GM12878 (cell line): Measurements from ENCODE around the gene LMO2. TPM values are rescaled to one million over a fixed set of nuclear protein-coding genes. Genes with fewer than 3 reads are reported as not detected.

ENCODE experiments used
- ATAC-seq: fragments of 200-7000 bp; cut with Tn5 transposase; 3 replicates; pipeline ENCODE4 v1.9.1; 2020; ENCODE audit warnings: mild to moderate bottlenecking, moderate library complexity
- BruUV-seq: library from RNA; stranded (reverse); fragments of 400-500 nt; replicated peaks from 2 replicates; lab custom pipeline; 2021; lab: Mats Ljungman, UMichigan
- CTCF ChIA-PET: fragments of 300-600 bp; sonication (Branson Sonifier 250); formaldehyde crosslinking; extraction: SDS; loops from one replicate; lab custom pipeline; 2021; ENCODE audit warnings: inconsistent platforms; lab: Yijun Ruan, JAX
- POLR2A ChIA-PET: fragments of 350-600 bp; formaldehyde crosslinking; extraction: SDS; loops from one replicate; lab custom pipeline; 2021; ENCODE audit warnings: inconsistent platforms; lab: Charles Lee
- RAD21 ChIA-PET: fragments of 300-600 bp; sonication (Branson Sonifier 250); formaldehyde crosslinking; loops from one replicate; lab custom pipeline; 2023; ENCODE audit warnings: antibody characterized with exemption; ENCODE audit not compliant: unreplicated experiment; lab: Charles Lee
- SMC1A ChIA-PET: fragments of 300-600 bp; sonication (Branson Sonifier 250); formaldehyde crosslinking; loops from one replicate; lab custom pipeline; 2023; ENCODE audit not compliant: unreplicated experiment, uncharacterized antibody; lab: Charles Lee
- DNase-seq: peaks from one replicate; pipeline ENCODE4 v3.0.0-alpha.2; 2011; ENCODE audit warnings: low read depth, low spot score
- FAIRE-seq: peaks from 3 replicates; lab custom pipeline; 2011; peaks lifted over from hg19 to GRCh38; lab: Jason Lieb, UNC
- H2AFZ ChIP-seq: 2 replicates; pipeline ENCODE4 v1.6.0; 2011; ENCODE audit warnings: low read depth, low read length, control low read depth; ENCODE audit not compliant: control insufficient read depth
- H3K27ac ChIP-seq: 2 replicates; pipeline ENCODE4 v1.5.1; 2011; ENCODE audit warnings: control low read depth; ENCODE audit not compliant: control insufficient read depth, insufficient read depth
- H3K27me3 ChIP-seq, 2 experiments: replicated peaks in 1 of 2; 2 replicates each; pipeline versions ENCODE4 v1.6.0 to v1.6.1; 2011; ENCODE audit warnings: low read length in 1 of 2; ENCODE audit not compliant: control insufficient read depth in 2 of 2, insufficient read depth in 2 of 2
- H3K36me3 ChIP-seq, 2 experiments: 2 replicates each; pipeline ENCODE4 v1.5.1; 2011; ENCODE audit warnings: low read length in 1 of 2; ENCODE audit not compliant: control insufficient read depth in 2 of 2, insufficient read depth in 2 of 2
- H3K4me1 ChIP-seq: 2 replicates; pipeline ENCODE4 v1.6.1; 2011; ENCODE audit warnings: mild to moderate bottlenecking, low read length, moderate library complexity, mixed read lengths; ENCODE audit not compliant: control insufficient read depth, insufficient read depth
- H3K4me2 ChIP-seq: 2 replicates; pipeline ENCODE4 v1.6.0; 2011; ENCODE audit warnings: control low read depth; ENCODE audit not compliant: control insufficient read depth, insufficient read depth
- H3K4me3 ChIP-seq: fragments of 200-600 bp; sonication (generic); 2 replicates; pipeline ENCODE4 v1.5.1; 2016
- H3K79me2 ChIP-seq: 2 replicates; pipeline ENCODE4 v1.6.0; 2011; ENCODE audit warnings: low read length; ENCODE audit not compliant: control insufficient read depth, insufficient read depth
- H3K9ac ChIP-seq: 2 replicates; pipeline ENCODE4 v1.8.0; 2011; ENCODE audit warnings: low read length, control low read depth, mixed read lengths; ENCODE audit not compliant: control insufficient read depth, insufficient read depth
- H3K9me3 ChIP-seq: replicated peaks from 3 replicates; pipeline ENCODE4 v1.5.1; 2011; ENCODE audit warnings: mild to moderate bottlenecking, low read length; ENCODE audit not compliant: control insufficient read depth, insufficient read depth
- H4K20me1 ChIP-seq: 2 replicates; pipeline ENCODE4 v1.6.0; 2011; ENCODE audit not compliant: control insufficient read depth, insufficient read depth
- CHD2 ChIP-seq: IDR thresholded peaks from 2 replicates; pipeline ENCODE4 v1.6.1; 2011; ENCODE audit warnings: low read depth, low read length, improper control_type of control experiment, borderline replicate concordance
- CHD4 ChIP-seq: fragments of 200-600 bp; sonication (generic); IDR thresholded peaks from 2 replicates; pipeline ENCODE4 v1.6.1; 2016; ENCODE audit warnings: mild to moderate bottlenecking
- CTCF ChIP-seq, 3 experiments: IDR thresholded peaks in 2 of 3; conservative IDR thresholded peaks in 1 of 3; 2 replicates each; pipeline ENCODE4 v1.5.1; 2011; ENCODE audit warnings: low read depth in 3 of 3, low read length in 3 of 3, mild to moderate bottlenecking in 3 of 3, control low read depth in 2 of 3, moderate library complexity in 2 of 3, inconsistent platforms in 1 of 3, mixed read lengths in 1 of 3; ENCODE audit not compliant: control insufficient read depth in 2 of 3, insufficient read depth in 1 of 3; ENCODE audit errors: extremely low read depth in 1 of 3
- RFX5 ChIP-seq: IDR thresholded peaks from 2 replicates; pipeline ENCODE4 v1.6.1; 2011; ENCODE audit warnings: low read depth, low read length, improper control_type of control experiment
- USF2 ChIP-seq: IDR thresholded peaks from 2 replicates; pipeline ENCODE4 v1.6.1; 2011; ENCODE audit warnings: low read depth, low read length, improper control_type of control experiment, borderline replicate concordance
- WGBS: methylation state at CpG from one replicate; pipeline ENCODE4 v1.1.6; 2016; ENCODE audit warnings: low lambda C conversion rate; ENCODE audit not compliant: insufficient replicate concordance, insufficient coverage; ENCODE audit errors: missing lambda C conversion rate; 5-methylcytosine and 5-hydroxymethylcytosine counted together
- in situ Hi-C: fragments of 300-500 bp; cut with MboI; formaldehyde crosslinking; loops from 9 replicates; pipeline ENCODE4 v1.14.3; 2018; ENCODE audit warnings: mixed read lengths
- intact Hi-C: fragments of 100-400 bp; cut with micrococcal nuclease; formaldehyde crosslinking; loops from one replicate; pipeline ENCODE4 v1.14.2; 2022; ENCODE audit not compliant: unreplicated experiment
- polyA plus RNA-seq, 11 experiments: library from polyadenylated mRNA; depleted of rRNA in 4 of 11; unstranded in 6 of 11; stranded (reverse) in 5 of 11; fragments of >200 nt; fragmentation: Nextera tagmentation in 4 of 11; fragmentation: Illumina TruSeq in 1 of 11; extraction: Ambion mirVana in 4 of 11; extraction: Trizol in 1 of 11; gene quantifications; 1 replicate in 1 of 11; 2 replicates in 10 of 11; pipeline versions ENCODE4 v1.2.1 to v1.2.3, GENCODE V29; 2011 to 2016; ENCODE audit warnings: inconsistent platforms in 2 of 11, missing spikeins in 2 of 11, low read depth in 1 of 11
- total RNA-seq, 4 experiments: library from RNA; depleted of rRNA in 3 of 4; stranded (reverse); fragments of >200 nt in 3 of 4; fragmentation: Illumina TruSeq in 1 of 4; extraction: Trizol in 1 of 4; gene quantifications; 2 replicates each; pipeline versions ENCODE4 v1.2.1 to v1.2.3, GENCODE V29; 2013 to 2021

LMO2 gene
- total and polyA plus RNA-seq, 10 of the 15 experiments (the other 5 are each of a cell fraction or from before 2014, with no cell fraction given): 0.29 to 1.9 (median 1.1) TPM; not detected in 1

- TF ChIP-seq CHD4 (no peak), USF2 (no peak), RFX5 (no peak), CHD2 (no peak), CTCF (IDR thresholded peaks at IDR 0.05 in 2 of 3, conservative IDR thresholded peaks at IDR 0.05 in 1 of 3; ENCODE audit: control insufficient read depth in 2 of 3, extremely low read depth in 1 of 3, insufficient read depth in 1 of 3, low read depth in 3 of 3, low read length in 3 of 3) (no peak)
- Histone ChIP-seq H3K27me3 (no peaks in the 10 kb centered on the region), H3K4me2 (no peak overlapping the region), H3K4me1 (no peaks in the 10 kb centered on the region), H3K79me2 (no peaks in the 10 kb centered on the region), H3K27ac (no peak overlapping the region), H3K36me3 (no peaks in the 10 kb centered on the region), H3K4me3 (no peak overlapping the region), H2AFZ (no peak overlapping the region), H3K9ac (no peak overlapping the region), H3K9me3 (peaks cover 2% of the 10 kb centered on the region; the same call in 2 of the 3 replicates), H4K20me1 (no peaks in the 10 kb centered on the region)
- ChIA-PET RAD21 (no interaction called here), SMC1A (interaction anchor here (0.6 to 1.9 kb wide), 5 partner anchors 8 to 71 kb away, joined by 3 to 6 read pairs (median 3); no protein-coding TSS in a partner anchor), CTCF (interaction anchor here (0.7 to 1.2 kb wide), 2 partner anchors 11 to 76 kb away, joined by 3 read pairs; no protein-coding TSS in a partner anchor), POLR2A (no interaction called here)
- no TSS peak for BruUV-seq
- in situ Hi-C loops: no loop called here
- DNase-seq: no peak
- ATAC-seq: no peak
- FAIRE-seq: no peak
- intact Hi-C loops: no loop called here
- WGBS: 67% methylated on average over 3 of the region's 3 CpGs
These were observed 42.6 kb upstream of the LMO2 start for GRCh38 chr11:33934450-33934849.
